ENCODE measurements around the gene SLC43A3.
A peak's percentile ranks its signal among the peaks of the same experiment; 100 is the strongest.

SLC43A3 gene

GRCh38 chr11:57427727-57428082 lies 784 bp upstream of the SLC43A3 start:
- DNase-seq (ENCODE audit: low spot score), result peak; percentile 67

GRCh38 chr11:57426439-57426928 lies 437 bp downstream of the SLC43A3 start:
- no peak for DNase-seq (ENCODE audit: low spot score)

- DNase-seq (ENCODE audit: low spot score), result peak; percentile 69
Observed at GRCh38 chr11:57425565-57426438, 1.1 kb downstream of the SLC43A3 start.

DNA sequence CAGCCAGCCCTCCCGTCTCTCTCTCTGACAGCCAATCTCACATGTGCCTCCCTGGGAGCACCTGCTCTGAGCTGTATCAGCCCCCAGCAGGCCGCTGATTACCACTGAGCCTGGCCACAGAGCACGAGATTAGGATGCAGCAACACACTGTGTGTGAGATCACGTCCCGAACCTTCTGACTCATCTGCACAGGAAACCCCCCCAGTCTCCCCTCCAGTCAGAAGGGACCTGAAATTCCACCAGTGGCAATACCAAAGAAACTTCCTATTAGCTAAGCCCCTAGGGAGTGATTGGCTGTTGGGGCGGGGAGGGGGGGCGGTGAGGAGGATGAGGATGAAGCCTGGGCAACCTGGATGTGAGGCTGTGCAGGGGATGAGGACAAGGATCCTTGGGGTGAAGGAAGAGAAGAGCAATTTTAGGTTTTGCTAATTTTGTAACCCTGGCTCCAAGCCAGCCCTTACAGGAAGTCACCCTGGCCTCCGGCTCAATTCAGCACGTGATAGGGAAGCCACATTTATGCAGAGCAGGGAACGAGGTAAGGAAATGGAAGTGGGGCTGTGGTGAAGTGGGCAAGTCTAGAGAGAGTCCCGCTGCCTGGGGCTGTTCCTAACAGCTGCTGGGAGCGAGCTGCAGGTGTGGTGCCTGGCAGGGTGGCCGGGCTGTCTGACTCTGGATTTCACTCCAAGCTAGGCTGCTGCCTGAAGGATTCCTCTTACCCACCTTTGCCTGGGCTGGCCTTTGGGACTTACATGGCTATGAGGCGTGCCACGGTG lies 1.9 kb downstream of the SLC43A3 start:
- peak; percentile 74 for DNase-seq (ENCODE audit: low spot score)

GRCh38 chr11:57424137-57424791 lies 2.7 kb downstream of the SLC43A3 start:
- DNase-seq (ENCODE audit: low spot score), result no peak

GRCh38 chr11:57422669-57423068 lies 4.3 kb downstream of the SLC43A3 start:
- DNase-seq (ENCODE audit: low spot score), result no peak

- DNase-seq (ENCODE audit: low spot score), result no peak
Observed at GRCh38 chr11:57421805-57422204, 5.1 kb downstream of the SLC43A3 start.

GRCh38 chr11:57421066-57421465 lies 5.9 kb downstream of the SLC43A3 start:
- no peak for DNase-seq (ENCODE audit: low spot score)

- DNase-seq (ENCODE audit: low spot score), result no peak
Observed at GRCh38 chr11:57419146-57419545, 7.8 kb downstream of the SLC43A3 start.

DNA sequence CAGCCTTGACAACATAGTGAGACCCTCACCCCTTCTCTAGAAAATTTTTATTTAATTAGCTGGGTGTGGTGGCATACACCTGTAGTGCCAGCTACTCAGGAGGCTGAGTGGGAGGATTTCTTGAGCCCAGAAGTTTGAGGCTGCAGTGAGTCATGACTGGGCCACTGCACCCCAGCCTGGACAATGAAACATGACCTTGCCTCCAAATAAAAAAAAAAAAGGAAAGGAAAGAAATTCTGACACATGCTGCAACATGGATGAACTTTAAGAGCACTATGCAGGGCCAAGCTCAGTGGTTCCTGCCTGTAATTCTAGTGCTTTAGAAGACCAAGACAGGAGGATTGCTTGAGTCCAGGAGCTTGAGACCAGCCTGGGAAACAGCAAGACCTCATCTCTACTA lies 8.8 kb downstream of the SLC43A3 start:
- no peak for DNase-seq (ENCODE audit: low spot score)

- DNase-seq (ENCODE audit: low spot score), result peak; percentile 82
Observed at GRCh38 chr11:57417056-57417455, 9.9 kb downstream of the SLC43A3 start.

DNA sequence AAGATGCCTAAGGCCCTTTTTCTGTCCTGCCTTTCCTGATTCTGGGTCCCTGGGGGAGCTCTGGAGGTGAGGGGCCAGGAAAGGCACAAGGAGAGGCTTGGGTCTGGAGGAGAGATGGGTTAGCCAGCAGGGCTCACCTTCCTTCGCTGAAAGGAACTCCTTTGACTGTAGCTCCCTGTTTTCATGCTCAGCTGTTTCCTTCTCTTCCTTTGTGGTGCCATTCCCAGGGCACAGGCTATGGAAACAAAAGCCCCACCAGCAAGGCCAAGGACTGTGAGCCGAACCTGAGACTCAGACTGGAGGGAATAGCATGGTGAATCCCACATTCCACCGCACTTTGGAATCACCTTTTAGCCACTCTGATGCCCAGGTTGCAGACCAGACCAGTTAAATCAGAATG lies 10.5 kb downstream of the SLC43A3 start:
- no peak for DNase-seq (ENCODE audit: low spot score)

GRCh38 chr11:57414612-57415212 lies 12.2 kb downstream of the SLC43A3 start:
- no peak for DNase-seq (ENCODE audit: low spot score)

DNA sequence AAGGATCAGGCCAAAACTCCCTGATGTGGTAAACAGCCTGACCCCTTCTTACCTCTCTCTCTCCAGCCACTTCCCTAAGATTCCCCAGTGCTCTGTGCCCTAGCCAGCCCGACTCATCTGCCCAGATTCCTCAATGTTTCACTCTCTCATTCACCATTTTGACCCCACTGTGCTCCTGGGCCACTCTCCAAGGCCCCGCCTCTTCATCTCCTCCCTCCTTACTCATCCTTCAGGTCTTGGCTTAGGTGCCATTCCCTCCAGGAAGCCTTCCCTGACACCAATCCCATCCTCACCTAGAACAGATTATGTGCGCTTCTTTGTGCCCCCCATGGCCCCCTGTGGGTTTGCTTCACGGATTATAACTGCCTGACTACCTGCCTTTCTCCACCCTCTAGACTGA lies 13.2 kb downstream of the SLC43A3 start:
- no peak for DNase-seq (ENCODE audit: low spot score)

DNA sequence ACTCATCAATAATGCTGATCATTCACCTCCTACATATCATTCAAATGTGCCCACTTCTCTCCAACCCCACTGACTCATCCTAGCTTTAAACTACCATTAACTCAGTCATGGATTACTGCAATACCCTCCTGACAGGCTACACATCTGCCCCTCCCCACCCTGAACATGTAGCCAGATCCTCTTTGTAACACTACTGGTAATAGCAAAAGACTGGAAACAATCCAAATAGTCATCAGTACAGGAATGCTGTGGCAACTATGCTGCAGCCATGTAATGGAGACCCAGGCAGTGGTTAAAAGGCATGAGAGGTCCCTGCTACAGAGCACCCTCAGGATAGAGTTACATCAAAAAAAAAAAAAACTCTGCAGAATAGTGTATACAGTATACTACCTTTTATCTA lies 16.6 kb downstream of the SLC43A3 start:
- peak; percentile 27 for DNase-seq (ENCODE audit: low spot score)

- no peak for DNase-seq (ENCODE audit: low spot score)
Observed at GRCh38 chr11:57409321-57410100, 17.4 kb downstream of the SLC43A3 start.

DNA sequence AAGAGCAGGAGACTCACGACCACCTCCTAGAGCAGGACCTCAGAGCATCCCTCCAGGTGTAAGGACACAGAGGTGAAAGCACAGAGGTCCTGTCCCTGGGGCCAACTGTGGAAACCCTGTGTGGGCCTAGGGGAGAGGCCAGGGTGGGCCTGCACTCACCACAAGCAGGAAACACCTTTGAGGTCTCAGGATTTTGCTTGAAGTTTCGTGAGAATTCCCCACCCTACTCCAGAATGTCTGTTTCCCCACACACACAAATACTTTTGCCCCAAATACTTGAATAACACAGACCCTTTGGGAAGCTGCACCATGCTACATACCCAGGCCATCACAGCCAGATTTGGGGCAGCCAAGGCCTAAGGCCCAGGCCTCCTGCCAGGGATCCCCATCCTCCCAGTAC lies 18.1 kb downstream of the SLC43A3 start:
- no peak for DNase-seq (ENCODE audit: low spot score)

- no peak for DNase-seq (ENCODE audit: low spot score)
Observed at GRCh38 chr11:57407941-57408475, 18.9 kb downstream of the SLC43A3 start.

DNA sequence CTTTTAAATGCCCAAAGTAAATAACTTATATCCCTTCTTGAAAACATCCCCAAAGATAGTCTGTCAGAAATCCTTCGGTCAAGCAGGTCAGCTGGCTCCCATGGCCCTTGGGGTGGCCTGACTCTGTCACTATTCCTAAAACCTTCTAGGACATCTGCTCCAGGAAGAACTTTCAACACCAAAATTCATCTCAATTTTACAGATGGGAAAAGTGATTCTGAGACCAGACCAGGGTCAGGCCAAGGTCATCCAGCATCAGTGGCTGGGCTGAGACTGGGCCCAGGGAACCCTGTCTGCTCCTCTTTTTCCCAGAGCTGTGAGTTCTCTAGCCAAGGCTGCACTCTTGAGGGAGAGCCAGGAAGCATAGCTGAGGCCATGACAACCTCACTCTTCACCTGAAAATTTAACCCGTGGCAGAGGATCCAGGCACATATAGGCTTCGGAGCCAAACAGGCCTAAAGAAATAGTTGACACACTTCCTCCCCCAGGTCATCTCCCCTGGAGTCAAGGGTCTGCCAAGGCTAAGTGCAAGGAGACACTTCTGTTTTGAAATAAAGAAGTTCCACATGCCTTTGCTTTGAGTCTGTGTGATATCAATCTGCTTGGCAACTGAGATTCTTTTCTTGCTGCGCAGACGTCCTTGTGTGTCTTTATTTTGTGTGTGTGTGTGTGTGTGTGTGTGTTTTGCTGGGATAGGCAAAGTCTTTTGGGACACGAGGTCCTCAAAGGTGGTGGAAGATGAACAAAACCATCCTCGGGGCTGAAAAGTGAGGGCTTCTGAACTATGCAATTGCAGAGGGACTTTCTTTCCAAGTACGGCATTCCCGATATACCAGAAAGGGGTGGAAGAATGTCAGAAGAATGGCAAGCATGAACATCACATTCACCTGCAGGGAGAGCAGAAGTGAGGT lies 19.7 kb downstream of the SLC43A3 start:
- DNase-seq (ENCODE audit: low spot score), result no peak

- DNase-seq (ENCODE audit: low spot score), result peak; percentile 27
Observed at GRCh38 chr11:57406337-57406904, 20.5 kb downstream of the SLC43A3 start.
